ENCODE results near the gene TAGLN2.

GRCh38 chr1:159920651-159921050, 4.7 kb downstream of the TAGLN2 start:
- TF ChIP-seq CTCF (IDR thresholded peaks at IDR 0.05) (no peak), POLR2A (IDR thresholded peaks at IDR 0.05) (no peak)
